Measurements from ENCODE around the gene NFU1. TPM values are rescaled to one million over a fixed set of nuclear protein-coding genes. Genes with fewer than 3 reads are reported as not detected.

Gene NFU1
- total and polyA plus RNA-seq, 5 donors = 50.1 to 62.5 (median 53.0) TPM

- no peaks in the 10 kb centered on the region for H3K9me3 ChIP-seq (ENCODE audit: control insufficient read depth, low read length)
Measured at GRCh38 chr2:69466728-69467127, 29.5 kb upstream of the NFU1 start.

GRCh38 chr2:69465513-69466456 lies 28.6 kb upstream of the NFU1 start:
- 77% methylated on average over 14 of the region's 14 CpGs for WGBS

More at GRCh38 chr2:69466728-69467127, 29.5 kb upstream of the NFU1 start:
- DNase-seq (no peak), ATAC-seq (no peak)
- no peaks in the 10 kb centered on the region for H3K4me1 ChIP-seq (ENCODE audit: control insufficient read depth, insufficient read depth, low read length)
- no peak overlapping the region for H3K27ac ChIP-seq (ENCODE audit: low read length)
- H3K27me3 ChIP-seq (ENCODE audit: control insufficient read depth, insufficient read depth) = no peaks in the 10 kb centered on the region
- no peak overlapping the region for H3K4me3 ChIP-seq (ENCODE audit: low read length)
- WGBS = 92% methylated on average over 8 of the region's 8 CpGs
- intact Hi-C loops (cut with DNase I) = no loop called here

GRCh38 chr2:69464575-69464974 lies 27.3 kb upstream of the NFU1 start:
- Histone ChIP-seq H3K4me3 (ENCODE audit: low read length) (no peak overlapping the region), H3K9me3 (ENCODE audit: control insufficient read depth, low read length) (no peaks in the 10 kb centered on the region), H3K27ac (ENCODE audit: low read length) (no peak overlapping the region), H3K27me3 (ENCODE audit: control insufficient read depth, insufficient read depth) (no peaks in the 10 kb centered on the region), H3K4me1 (ENCODE audit: control insufficient read depth, insufficient read depth, low read length) (no peaks in the 10 kb centered on the region)
- intact Hi-C loops (cut with DNase I) = no loop called here
- ATAC-seq (peak; percentile 71 to 84), DNase-seq (peak in 2 of 3 donors; percentile 55 to 64)
- 60% methylated on average over 3 of the region's 3 CpGs for WGBS

More at GRCh38 chr2:69465513-69466456, 28.6 kb upstream of the NFU1 start:
- no peak overlapping the region for H3K27ac ChIP-seq (ENCODE audit: low read length)
- no peaks in the 10 kb centered on the region for H3K27me3 ChIP-seq (ENCODE audit: control insufficient read depth, insufficient read depth)
- H3K4me1 ChIP-seq (ENCODE audit: control insufficient read depth, insufficient read depth, low read length) = no peaks in the 10 kb centered on the region
- ATAC-seq = peak; percentile 83 to 84
- H3K9me3 ChIP-seq (ENCODE audit: control insufficient read depth, low read length) = no peaks in the 10 kb centered on the region
- DNase-seq = peak; percentile 76 to 87 (median 83)
- no peak overlapping the region for H3K4me3 ChIP-seq (ENCODE audit: low read length)
- intact Hi-C loops (cut with DNase I) = no loop called here

GRCh38 chr2:69462780-69463179 lies 25.5 kb upstream of the NFU1 start:
- H3K9me3 ChIP-seq (ENCODE audit: control insufficient read depth, low read length) = no peaks in the 10 kb centered on the region
- WGBS = over 99% methylated on average over 3 of the region's 3 CpGs
- intact Hi-C loops (cut with DNase I) = no loop called here

GRCh38 chr2:69461404-69461803 lies 24.2 kb upstream of the NFU1 start:
- no peak for DNase-seq
- intact Hi-C loops (cut with DNase I) = no loop called here
- whole genome bisulfite sequencing = 97% methylated on average over 6 of the region's 6 CpGs
- Histone ChIP-seq H3K9me3 (ENCODE audit: control insufficient read depth, low read length) (no peaks in the 10 kb centered on the region), H3K27ac (ENCODE audit: low read length) (no peak overlapping the region), H3K27me3 (ENCODE audit: control insufficient read depth, insufficient read depth) (no peaks in the 10 kb centered on the region), H3K4me1 (ENCODE audit: control insufficient read depth, insufficient read depth, low read length) (no peaks in the 10 kb centered on the region), H3K4me3 (ENCODE audit: low read length) (no peak overlapping the region)
- no peak for ATAC-seq

More at GRCh38 chr2:69462780-69463179, 25.5 kb upstream of the NFU1 start:
- Histone ChIP-seq H3K27me3 (ENCODE audit: control insufficient read depth, insufficient read depth) (no peaks in the 10 kb centered on the region), H3K27ac (ENCODE audit: low read length) (no peak overlapping the region), H3K4me1 (ENCODE audit: control insufficient read depth, insufficient read depth, low read length) (no peaks in the 10 kb centered on the region), H3K4me3 (ENCODE audit: low read length) (no peak overlapping the region)
- DNase-seq (no peak), ATAC-seq (no peak)

- intact Hi-C loops (cut with DNase I) = no loop called here
- no peak overlapping the region for H3K4me3 ChIP-seq (ENCODE audit: low read length)
- H3K9me3 ChIP-seq (ENCODE audit: control insufficient read depth, low read length) = no peaks in the 10 kb centered on the region
- H3K27me3 ChIP-seq (ENCODE audit: control insufficient read depth, insufficient read depth) = no peaks in the 10 kb centered on the region
- ATAC-seq = no peak
- H3K4me1 ChIP-seq (ENCODE audit: control insufficient read depth, insufficient read depth, low read length) = no peaks in the 10 kb centered on the region
- no peak overlapping the region for H3K27ac ChIP-seq (ENCODE audit: low read length)
- 76% methylated on average over 4 of the region's 4 CpGs for WGBS
- no peak for DNase-seq
Measured at GRCh38 chr2:69459936-69460335, 22.7 kb upstream of the NFU1 start.

GRCh38 chr2:69456950-69457445 lies 19.8 kb upstream of the NFU1 start:
- no peaks in the 10 kb centered on the region for H3K9me3 ChIP-seq (ENCODE audit: control insufficient read depth, low read length)
- H3K27ac ChIP-seq (ENCODE audit: low read length) = no peak overlapping the region
- ATAC-seq (no peak), DNase-seq (no peak)
- no peak overlapping the region for H3K4me3 ChIP-seq (ENCODE audit: low read length)
- no peaks in the 10 kb centered on the region for H3K27me3 ChIP-seq (ENCODE audit: control insufficient read depth, insufficient read depth)
- intact Hi-C loops (cut with DNase I) = no loop called here
- H3K4me1 ChIP-seq (ENCODE audit: control insufficient read depth, insufficient read depth, low read length) = no peaks in the 10 kb centered on the region

GRCh38 chr2:69456154-69456553 lies 18.9 kb upstream of the NFU1 start:
- H3K27me3 ChIP-seq (ENCODE audit: control insufficient read depth, insufficient read depth) = no peaks in the 10 kb centered on the region
- DNase-seq (no peak), ATAC-seq (no peak)
- H3K27ac ChIP-seq (ENCODE audit: low read length) = no peak overlapping the region
- 94% methylated on average over 7 of the region's 7 CpGs for WGBS
- intact Hi-C loops (cut with DNase I) = no loop called here
- H3K4me1 ChIP-seq (ENCODE audit: control insufficient read depth, insufficient read depth, low read length) = no peaks in the 10 kb centered on the region
- H3K9me3 ChIP-seq (ENCODE audit: control insufficient read depth, low read length) = no peaks in the 10 kb centered on the region
- H3K4me3 ChIP-seq (ENCODE audit: low read length) = no peak overlapping the region

GRCh38 chr2:69454976-69455375 lies 17.7 kb upstream of the NFU1 start:
- no peak overlapping the region for H3K27ac ChIP-seq (ENCODE audit: low read length)
- no peak overlapping the region for H3K4me3 ChIP-seq (ENCODE audit: low read length)
- 95% methylated on average over 2 of the region's 2 CpGs for WGBS
- no peaks in the 10 kb centered on the region for H3K27me3 ChIP-seq (ENCODE audit: control insufficient read depth, insufficient read depth)
- H3K9me3 ChIP-seq (ENCODE audit: control insufficient read depth, low read length) = no peaks in the 10 kb centered on the region
- intact Hi-C loops (cut with DNase I) = no loop called here
- H3K4me1 ChIP-seq (ENCODE audit: control insufficient read depth, insufficient read depth, low read length) = no peaks in the 10 kb centered on the region
- ATAC-seq (no peak), DNase-seq (no peak)

GRCh38 chr2:69453475-69454129 lies 16.4 kb upstream of the NFU1 start:
- Histone ChIP-seq H3K27ac (ENCODE audit: low read length) (no peak overlapping the region), H3K27me3 (ENCODE audit: control insufficient read depth, insufficient read depth) (no peaks in the 10 kb centered on the region), H3K4me3 (ENCODE audit: low read length) (no peak overlapping the region), H3K9me3 (ENCODE audit: control insufficient read depth, low read length) (no peaks in the 10 kb centered on the region), H3K4me1 (ENCODE audit: control insufficient read depth, insufficient read depth, low read length) (no peaks in the 10 kb centered on the region)
- intact Hi-C loops (cut with DNase I) = no loop called here
- ATAC-seq (no peak), DNase-seq (no peak)
- 85% methylated on average over 4 of the region's 4 CpGs for WGBS

- Histone ChIP-seq H3K4me3 (ENCODE audit: low read length) (no peak overlapping the region), H3K27me3 (ENCODE audit: control insufficient read depth, insufficient read depth) (no peaks in the 10 kb centered on the region), H3K9me3 (ENCODE audit: control insufficient read depth, low read length) (no peaks in the 10 kb centered on the region), H3K4me1 (ENCODE audit: control insufficient read depth, insufficient read depth, low read length) (no peaks in the 10 kb centered on the region), H3K27ac (ENCODE audit: low read length) (no peak overlapping the region)
- 92% methylated on average over 3 of the region's 3 CpGs for WGBS
- no peak for DNase-seq
- intact Hi-C loops (cut with DNase I) = no loop called here
- ATAC-seq = no peak
Measured at GRCh38 chr2:69452687-69453086, 15.5 kb upstream of the NFU1 start.
